Muscle of leg (tissue), 11 donors: Measurements from ENCODE around the gene MAML2. TPM values are rescaled to one million over a fixed set of nuclear protein-coding genes. Genes with fewer than 3 reads are reported as not detected.

Experiments used
- DNase-seq: peaks from one replicate; pipeline ENCODE4 v3.0.0; 2013
- H3K27ac ChIP-seq: one replicate; pipeline ENCODE4 v1.5.1; 2013; ENCODE audit warnings: mild to moderate bottlenecking, low read length, control low read depth
- H3K27me3 ChIP-seq: one replicate; pipeline ENCODE4 v1.6.1; 2013; ENCODE audit warnings: low read length; ENCODE audit not compliant: control insufficient read depth, insufficient read depth
- H3K36me3 ChIP-seq: one replicate; pipeline ENCODE4 v1.6.1; 2013; ENCODE audit warnings: low read length; ENCODE audit not compliant: control insufficient read depth, insufficient read depth
- H3K4me1 ChIP-seq: one replicate; pipeline ENCODE4 v1.6.1; 2013; ENCODE audit warnings: low read length; ENCODE audit not compliant: control insufficient read depth, insufficient read depth
- H3K4me3 ChIP-seq: one replicate; pipeline ENCODE4 v1.5.1; 2013; ENCODE audit warnings: low read length, control low read depth
- H3K9me3 ChIP-seq: replicated peaks from 2 replicates; pipeline ENCODE4 v1.6.1; 2013; ENCODE audit warnings: low read depth, low read length; ENCODE audit not compliant: control insufficient read depth
- WGBS: methylation state at CpG from one replicate; pipeline ENCODE4 v1.1.5; 2013; ENCODE audit warnings: missing lambda C conversion rate; ENCODE audit not compliant: insufficient coverage; 5-methylcytosine and 5-hydroxymethylcytosine counted together
- polyA plus RNA-seq, 8 donors: library from polyadenylated mRNA; unstranded; fragments of 120-200 nt; gene quantifications; one replicate each; pipeline versions ENCODE4 v1.2.1 to v1.2.3, GENCODE V29; 2013; ENCODE audit warnings: inconsistent platforms in 1 of 8, low replicate concordance in 1 of 8; ENCODE audit not compliant: insufficient read length in 8 of 8, insufficient read depth in 1 of 8
- total RNA-seq: library from RNA; stranded (reverse); fragments of 120-200 nt; gene quantifications from one replicate; pipeline ENCODE4 v1.2.4, GENCODE V29; 2013

The MAML2 gene
- total and polyA plus RNA-seq, 9 donors: 4.0 to 7.8 (median 5.7) TPM

DNA sequence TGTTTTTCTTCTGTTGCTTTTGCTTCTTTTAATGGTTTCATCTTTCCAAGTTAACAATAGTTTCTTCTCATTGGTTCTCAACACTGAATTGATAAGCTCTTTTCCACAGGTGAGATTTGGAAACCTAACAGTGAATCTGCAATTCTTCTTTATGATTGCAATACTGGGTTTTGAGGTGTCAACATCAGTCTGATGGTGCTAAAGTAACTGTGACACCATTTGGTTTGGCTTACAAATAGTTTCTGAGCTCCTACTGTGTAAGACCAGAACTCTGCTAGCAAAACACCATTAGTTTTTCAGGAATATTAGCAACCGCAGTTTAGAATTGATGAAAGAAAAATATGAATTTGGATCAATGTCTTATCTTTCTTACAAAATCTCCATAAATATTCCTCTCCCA, 58.6 kb downstream of the MAML2 start:
- no peaks in the 10 kb centered on the region for H3K36me3 ChIP-seq
- no peaks in the 10 kb centered on the region for H3K4me1 ChIP-seq
- H3K4me3 ChIP-seq: no peak overlapping the region
- no peak overlapping the region for H3K27ac ChIP-seq
- no peaks in the 10 kb centered on the region for H3K9me3 ChIP-seq
- DNase-seq: no peak
- H3K27me3 ChIP-seq: no peaks in the 10 kb centered on the region
- no CpG with 5 or more reads among the region's 1 CpG for WGBS

DNA sequence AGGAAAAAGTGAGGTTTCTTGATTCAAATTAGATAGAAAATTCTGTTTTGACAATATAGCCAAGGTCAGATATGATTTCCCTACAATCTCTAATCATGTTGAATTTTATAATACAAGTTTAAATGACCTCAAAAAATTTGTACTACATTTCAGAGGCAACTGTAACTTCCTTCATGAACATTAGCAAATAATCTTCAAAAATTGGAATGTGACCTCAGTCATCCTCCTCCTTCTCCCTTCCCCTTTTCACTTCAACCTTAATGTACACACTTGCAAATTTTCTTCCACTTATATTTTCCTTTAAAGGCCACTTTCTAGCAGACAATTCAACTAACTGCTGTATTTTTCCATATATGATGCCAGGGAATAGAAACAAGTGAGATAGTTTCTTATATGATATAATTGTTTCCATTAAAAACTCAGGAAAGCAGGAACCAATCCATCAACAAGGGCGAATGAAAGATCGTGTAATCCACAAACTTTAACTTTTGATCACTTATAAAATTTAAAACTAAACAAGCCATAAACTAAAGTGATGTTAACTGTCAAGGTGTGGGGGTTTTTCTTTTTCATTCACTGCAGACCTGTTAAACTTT, 60.3 kb downstream of the MAML2 start:
- H3K4me3 ChIP-seq: no peak overlapping the region
- no peaks in the 10 kb centered on the region for H3K9me3 ChIP-seq
- H3K36me3 ChIP-seq: no peaks in the 10 kb centered on the region
- no peaks in the 10 kb centered on the region for H3K27me3 ChIP-seq
- peak; percentile 77 for DNase-seq
- WGBS: no CpG with 5 or more reads among the region's 2 CpGs
- no peaks in the 10 kb centered on the region for H3K4me1 ChIP-seq
- H3K27ac ChIP-seq: no peak overlapping the region

DNA sequence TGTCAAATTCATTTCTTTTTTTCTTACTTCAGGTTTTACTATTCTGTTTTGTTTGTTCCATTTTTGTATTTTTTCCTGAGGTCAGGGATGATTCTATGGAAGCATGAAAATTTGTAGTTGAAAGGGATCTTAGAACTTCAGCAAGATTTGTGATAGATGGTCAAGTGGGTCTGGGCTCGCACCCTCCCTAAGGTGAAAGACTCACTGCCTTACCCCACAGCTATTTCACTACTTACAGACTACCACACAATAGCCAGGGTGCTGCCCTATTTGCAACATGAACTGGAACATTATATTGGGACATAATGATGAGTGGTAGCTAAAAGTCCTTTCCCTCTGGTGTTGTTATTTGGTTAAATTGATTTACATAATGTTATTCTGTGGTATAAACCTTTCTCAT, 62.6 kb downstream of the MAML2 start:
- Histone ChIP-seq H3K27me3 (no peaks in the 10 kb centered on the region), H3K4me1 (no peaks in the 10 kb centered on the region), H3K27ac (no peak overlapping the region), H3K9me3 (no peaks in the 10 kb centered on the region), H3K36me3 (no peaks in the 10 kb centered on the region), H3K4me3 (no peak overlapping the region)
- no peak for DNase-seq
- WGBS: no CpG with 5 or more reads among the region's 1 CpG

DNA sequence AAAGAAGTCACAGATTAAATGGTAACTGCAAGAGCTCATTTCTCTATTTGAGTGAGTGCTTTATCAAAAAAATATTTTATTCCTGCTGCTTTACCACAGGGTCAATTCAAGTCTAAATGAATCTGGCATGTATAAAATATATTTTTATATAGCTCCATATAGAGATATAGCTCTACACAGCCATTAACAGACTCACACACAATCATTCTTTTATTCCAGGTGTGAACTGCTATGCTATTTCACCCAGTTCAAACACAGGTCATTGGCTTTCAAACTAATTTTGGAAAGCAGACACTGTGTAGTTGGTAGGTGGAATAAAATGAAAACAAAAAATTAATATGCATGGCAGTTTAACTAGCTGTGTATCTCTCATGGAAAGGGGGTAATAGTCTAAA, 63.1 kb downstream of the MAML2 start:
- no peak for DNase-seq
- Histone ChIP-seq H3K36me3 (no peaks in the 10 kb centered on the region), H3K4me3 (no peak overlapping the region), H3K4me1 (no peaks in the 10 kb centered on the region), H3K27ac (no peak overlapping the region), H3K27me3 (no peaks in the 10 kb centered on the region), H3K9me3 (no peaks in the 10 kb centered on the region)

DNA sequence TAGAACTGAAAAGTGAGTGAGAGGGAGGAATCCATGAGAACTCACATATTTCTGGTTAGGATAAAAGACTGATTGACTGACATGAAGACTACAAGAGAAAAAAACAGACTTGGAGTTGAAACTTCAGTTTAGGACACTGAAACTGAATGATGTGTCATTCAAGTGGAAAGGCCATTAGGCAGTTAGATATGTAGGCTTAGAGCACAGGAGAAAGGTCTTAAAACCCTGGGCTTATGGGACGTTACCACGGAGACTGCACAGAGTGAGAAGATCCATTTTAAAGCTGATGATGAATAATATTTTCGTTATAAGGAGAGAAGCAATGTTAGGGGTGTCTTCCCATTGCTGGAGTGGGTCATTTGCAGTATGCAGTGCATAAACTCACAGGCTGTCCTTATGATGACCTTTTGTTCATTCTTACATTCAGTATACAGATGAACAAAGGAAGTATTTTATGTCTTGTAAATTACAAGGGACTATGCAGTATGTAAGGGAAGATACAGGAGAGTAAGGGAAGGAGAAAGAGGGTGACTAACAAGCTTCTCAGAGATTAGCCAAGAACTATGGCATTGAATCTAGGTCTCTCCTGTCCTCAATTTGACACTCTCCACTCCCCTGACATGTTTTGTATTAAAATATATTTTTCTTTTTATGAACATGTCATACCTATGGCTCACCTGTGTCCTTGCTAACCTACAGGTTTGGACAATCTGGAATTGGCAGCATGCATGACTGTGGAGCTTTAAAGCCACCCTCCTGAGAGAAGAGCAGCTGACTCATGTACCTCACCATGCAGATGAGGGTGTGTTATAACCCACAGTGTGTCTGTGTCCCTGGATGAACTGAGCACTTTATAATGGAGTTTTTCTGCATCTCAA, 63.7 kb downstream of the MAML2 start:
- H3K36me3 ChIP-seq: no peaks in the 10 kb centered on the region
- no peaks in the 10 kb centered on the region for H3K9me3 ChIP-seq
- 83% methylated on average over 2 of the region's 3 CpGs for WGBS
- no peak overlapping the region for H3K4me3 ChIP-seq
- H3K27me3 ChIP-seq: no peaks in the 10 kb centered on the region
- H3K27ac ChIP-seq: no peak overlapping the region
- no peak for DNase-seq
- no peaks in the 10 kb centered on the region for H3K4me1 ChIP-seq

DNA sequence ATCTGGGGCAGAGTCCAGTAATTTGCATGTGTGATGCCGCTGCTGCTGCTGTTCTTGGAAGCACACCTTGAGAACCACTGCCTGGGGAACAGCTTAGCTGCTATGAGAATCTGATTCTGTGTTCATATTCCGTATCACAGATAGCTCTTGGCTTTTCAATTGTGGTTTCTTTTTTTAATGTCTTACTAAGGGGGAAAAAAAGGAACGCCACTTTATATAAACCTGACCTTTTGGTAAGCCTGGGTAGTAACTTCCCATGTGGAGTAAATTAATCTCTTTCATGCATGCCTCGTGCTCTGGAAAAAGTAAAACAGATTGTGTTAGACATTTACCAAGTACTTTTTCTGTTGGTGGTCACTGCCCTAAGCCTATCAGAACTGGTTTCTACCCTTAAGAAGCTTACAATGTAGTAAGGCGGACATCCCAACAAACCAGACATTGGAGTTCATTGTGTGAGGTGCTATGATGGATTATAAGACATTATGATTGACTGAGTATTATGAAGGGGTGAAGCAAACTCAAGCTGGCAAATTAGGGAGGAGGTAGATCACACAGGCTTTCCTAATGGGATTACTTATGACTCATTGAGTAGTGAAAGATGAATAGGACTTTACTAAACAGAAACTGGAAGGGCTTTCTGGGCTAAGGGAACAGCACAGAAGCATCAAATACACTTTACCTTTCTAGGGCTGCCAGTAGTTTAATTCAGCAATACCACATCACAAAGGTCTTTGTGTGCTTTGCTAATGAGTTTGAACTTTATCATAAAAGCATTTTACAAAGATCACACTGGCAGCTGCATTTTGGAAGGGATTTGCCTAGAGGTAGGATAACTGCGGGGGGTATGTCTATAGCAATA, 64.7 kb downstream of the MAML2 start:
- H3K4me1 ChIP-seq: no peaks in the 10 kb centered on the region
- no peaks in the 10 kb centered on the region for H3K36me3 ChIP-seq
- H3K27me3 ChIP-seq: no peaks in the 10 kb centered on the region
- no peaks in the 10 kb centered on the region for H3K9me3 ChIP-seq
- peak; percentile 81 for DNase-seq
- no peak overlapping the region for H3K4me3 ChIP-seq
- H3K27ac ChIP-seq: no peak overlapping the region
- WGBS: 100% methylated on average over 1 of the region's 6 CpGs

DNA sequence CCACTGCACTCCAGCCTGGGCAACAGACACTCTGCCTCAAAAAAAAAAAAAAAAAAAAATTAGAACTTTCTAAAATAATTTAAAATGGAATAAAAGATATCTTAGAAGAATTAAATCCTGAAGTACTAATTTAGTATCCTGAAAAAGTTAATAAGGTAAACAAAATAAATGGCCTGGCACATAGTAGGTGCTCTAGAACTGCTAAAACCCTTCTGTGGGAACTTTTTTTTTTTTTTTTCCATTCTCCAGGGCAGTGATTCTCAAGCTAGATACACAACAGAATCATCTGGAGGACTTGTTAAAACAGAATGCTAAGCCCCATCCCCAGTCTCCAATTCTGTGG, 65.3 kb downstream of the MAML2 start:
- Histone ChIP-seq H3K27ac (no peak overlapping the region), H3K36me3 (no peaks in the 10 kb centered on the region), H3K27me3 (no peaks in the 10 kb centered on the region), H3K4me1 (no peaks in the 10 kb centered on the region), H3K4me3 (no peak overlapping the region), H3K9me3 (no peaks in the 10 kb centered on the region)
- DNase-seq: no peak

DNA sequence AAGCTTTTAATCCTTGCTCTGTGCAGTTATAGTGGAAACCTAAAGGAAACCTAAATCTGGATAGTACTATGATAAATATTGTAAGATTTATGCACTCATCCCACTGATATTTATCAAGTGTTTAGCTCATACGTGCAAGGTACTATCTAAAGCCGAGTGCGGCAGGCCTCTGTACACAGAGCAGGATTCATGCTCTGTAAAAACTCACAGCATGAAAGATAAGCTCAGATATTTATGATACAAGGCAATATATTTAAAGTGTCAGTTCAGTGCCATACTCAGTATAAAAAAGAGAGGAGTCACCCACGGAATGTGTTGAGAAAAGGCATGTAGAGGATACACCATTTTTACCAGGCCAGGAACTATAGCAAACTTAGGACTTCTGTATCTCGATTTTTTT, 66.2 kb downstream of the MAML2 start:
- Histone ChIP-seq H3K27me3 (no peaks in the 10 kb centered on the region), H3K36me3 (no peaks in the 10 kb centered on the region), H3K27ac (no peak overlapping the region), H3K4me1 (no peaks in the 10 kb centered on the region), H3K4me3 (no peak overlapping the region), H3K9me3 (no peaks in the 10 kb centered on the region)
- no peak for DNase-seq
- no CpG with 5 or more reads among the region's 5 CpGs for WGBS

DNA sequence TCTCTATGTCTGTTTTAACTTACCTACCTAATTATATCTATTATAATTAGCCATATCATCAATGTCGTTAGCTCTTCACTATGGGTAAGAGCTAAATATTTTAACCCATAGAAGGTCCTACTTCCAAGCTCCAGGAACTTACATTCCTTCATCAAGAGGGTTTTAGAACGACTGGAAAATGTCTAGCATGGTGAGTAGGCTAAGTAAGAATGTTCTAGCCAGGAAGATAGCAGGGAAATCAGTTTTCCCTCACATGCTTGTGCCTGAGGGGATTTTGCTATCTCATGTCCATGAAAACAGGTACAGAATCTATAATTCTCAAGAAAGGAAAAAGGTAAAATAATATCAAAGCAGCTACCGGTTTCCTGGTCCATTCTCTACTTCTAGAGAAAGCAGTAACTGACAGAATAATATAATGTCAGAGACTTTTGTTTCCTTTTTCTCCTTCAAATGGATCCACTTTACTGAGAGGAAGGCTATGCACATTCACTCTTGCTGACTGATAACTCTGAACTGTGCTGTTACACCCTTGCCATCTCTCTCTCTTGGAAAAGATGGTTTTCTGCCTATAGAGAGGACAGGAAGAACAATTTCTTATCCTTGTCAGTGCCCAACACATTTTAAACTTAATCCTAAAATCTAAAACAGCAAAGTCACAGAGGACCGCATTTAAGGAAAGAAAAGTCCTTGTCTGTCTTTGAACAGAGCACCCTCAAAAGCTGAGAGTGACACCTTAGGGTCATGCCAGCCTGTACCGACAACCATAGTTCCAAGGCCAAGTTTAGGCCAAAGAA, 67.0 kb downstream of the MAML2 start:
- 90% methylated on average over 2 of the region's 5 CpGs for WGBS
- no peaks in the 10 kb centered on the region for H3K27me3 ChIP-seq
- H3K9me3 ChIP-seq: no peaks in the 10 kb centered on the region
- DNase-seq: no peak
- no peak overlapping the region for H3K4me3 ChIP-seq
- H3K4me1 ChIP-seq: no peaks in the 10 kb centered on the region
- H3K27ac ChIP-seq: no peak overlapping the region
- no peaks in the 10 kb centered on the region for H3K36me3 ChIP-seq

DNA sequence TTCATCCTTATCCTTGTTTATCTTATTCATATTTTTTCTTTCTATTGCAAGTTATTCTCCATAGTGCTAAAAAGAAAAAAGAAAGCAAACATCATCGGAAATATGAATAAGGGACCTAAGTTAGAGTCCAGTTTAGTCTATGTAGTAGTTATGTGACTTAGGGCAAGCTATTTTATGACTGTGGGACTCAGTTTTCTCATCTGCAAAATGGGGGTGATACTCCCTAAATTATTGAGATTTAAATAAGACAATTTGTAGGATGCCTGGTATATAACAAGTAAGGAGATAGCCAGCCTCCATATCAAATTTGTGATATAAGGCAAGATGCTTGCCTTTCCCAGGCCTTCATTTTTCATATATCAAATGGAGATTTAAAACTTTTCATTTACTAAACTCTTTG, 69.5 kb downstream of the MAML2 start:
- Histone ChIP-seq H3K4me3 (no peak overlapping the region), H3K36me3 (no peaks in the 10 kb centered on the region), H3K27ac (no peak overlapping the region), H3K4me1 (no peaks in the 10 kb centered on the region), H3K27me3 (no peaks in the 10 kb centered on the region), H3K9me3 (no peaks in the 10 kb centered on the region)
- WGBS: no CpG with 5 or more reads among the region's 1 CpG
- DNase-seq: no peak
